Measurements from ENCODE around the gene ANKRD40.

ANKRD40 gene

DNA sequence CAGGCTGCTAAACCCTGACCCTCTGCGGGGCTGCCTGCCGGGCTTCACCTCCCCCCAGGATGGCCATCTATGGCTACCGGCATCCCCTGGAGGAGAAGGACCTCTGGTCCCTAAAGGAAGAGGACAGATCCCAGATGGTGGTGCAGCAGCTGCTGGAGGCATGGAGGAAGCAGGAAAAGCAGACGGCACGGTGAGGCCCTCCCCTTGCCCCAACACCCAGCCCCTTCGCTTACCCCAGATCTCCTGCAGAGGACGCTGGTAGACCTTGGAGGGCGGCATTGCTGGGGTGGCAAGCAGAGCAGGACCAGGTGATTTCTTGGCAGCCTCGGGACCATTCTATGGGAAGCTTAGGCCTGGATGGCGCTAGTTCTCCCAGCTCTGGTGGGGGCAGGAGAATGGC, 48.5 kb downstream of the ANKRD40 start:
- DNase-seq (ENCODE audit: low read depth) = no peak
- in situ Hi-C loops (cut with HindIII; ENCODE audit: low sequenced_read_pairs) = no loop called here
- TF ChIP-seq, protein P1, sequence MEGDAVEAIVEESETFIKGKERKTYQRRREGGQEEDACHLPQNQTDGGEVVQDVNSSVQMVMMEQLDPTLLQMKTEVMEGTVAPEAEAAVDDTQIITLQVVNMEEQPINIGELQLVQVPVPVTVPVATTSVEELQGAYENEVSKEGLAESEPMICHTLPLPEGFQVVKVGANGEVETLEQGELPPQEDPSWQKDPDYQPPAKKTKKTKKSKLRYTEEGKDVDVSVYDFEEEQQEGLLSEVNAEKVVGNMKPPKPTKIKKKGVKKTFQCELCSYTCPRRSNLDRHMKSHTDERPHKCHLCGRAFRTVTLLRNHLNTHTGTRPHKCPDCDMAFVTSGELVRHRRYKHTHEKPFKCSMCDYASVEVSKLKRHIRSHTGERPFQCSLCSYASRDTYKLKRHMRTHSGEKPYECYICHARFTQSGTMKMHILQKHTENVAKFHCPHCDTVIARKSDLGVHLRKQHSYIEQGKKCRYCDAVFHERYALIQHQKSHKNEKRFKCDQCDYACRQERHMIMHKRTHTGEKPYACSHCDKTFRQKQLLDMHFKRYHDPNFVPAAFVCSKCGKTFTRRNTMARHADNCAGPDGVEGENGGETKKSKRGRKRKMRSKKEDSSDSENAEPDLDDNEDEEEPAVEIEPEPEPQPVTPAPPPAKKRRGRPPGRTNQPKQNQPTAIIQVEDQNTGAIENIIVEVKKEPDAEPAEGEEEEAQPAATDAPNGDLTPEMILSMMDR (IDR thresholded peaks at IDR 0.05; ENCODE audit: low read depth, low read length, missing control alignments) = no peak
- H3K4me3 ChIP-seq (ENCODE audit: low read depth, low read length) = no peak overlapping the region

DNA sequence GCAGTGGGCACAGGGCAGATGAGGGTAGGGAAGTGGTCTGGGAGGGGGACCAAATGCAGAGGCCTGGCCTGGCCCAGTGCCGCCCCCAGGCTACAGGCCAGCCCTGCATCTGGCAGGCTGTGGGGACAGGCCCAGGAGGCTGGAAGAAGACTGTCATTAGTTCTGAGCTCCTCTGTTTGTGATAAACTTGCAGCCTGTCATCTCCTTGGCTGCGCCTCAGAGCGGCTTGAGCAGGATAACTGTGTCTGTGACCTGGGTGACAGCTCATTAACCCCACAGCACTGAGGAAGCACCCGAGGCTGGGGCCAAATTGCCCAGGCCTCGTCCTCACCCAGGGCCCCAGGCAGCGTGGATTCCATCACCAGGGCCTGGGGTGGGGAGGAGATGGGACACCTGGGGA, 49.1 kb downstream of the ANKRD40 start:
- in situ Hi-C loops (cut with HindIII; ENCODE audit: low sequenced_read_pairs) = no loop called here
- TF ChIP-seq, protein P1 (IDR thresholded peaks at IDR 0.05; ENCODE audit: low read depth, low read length, missing control alignments) = no peak
- H3K4me3 ChIP-seq (ENCODE audit: low read depth, low read length) = no peak overlapping the region
- no peak for DNase-seq (ENCODE audit: low read depth)

DNA sequence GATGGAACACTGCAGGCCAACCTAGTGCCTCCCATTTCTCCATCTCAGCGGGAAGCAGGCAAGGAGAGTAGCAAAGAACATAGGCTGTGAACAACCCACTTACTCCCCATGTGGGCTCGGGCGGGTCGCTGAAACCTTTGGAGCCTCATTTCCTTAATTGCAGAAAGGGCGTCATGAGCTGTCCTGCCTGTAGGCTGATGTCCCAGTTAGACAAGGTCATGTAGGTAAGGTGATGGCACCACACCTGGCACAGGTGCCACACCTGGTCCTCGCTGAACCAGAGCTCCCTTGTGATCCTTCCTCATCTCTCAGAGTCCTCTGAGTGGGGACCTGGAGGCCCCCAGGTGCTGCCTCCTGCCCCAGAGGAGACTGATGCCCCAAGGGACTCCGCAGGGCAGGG, 50.1 kb downstream of the ANKRD40 start:
- TF ChIP-seq, protein P1 (IDR thresholded peaks at IDR 0.05; ENCODE audit: low read depth, low read length, missing control alignments) = no peak
- H3K4me3 ChIP-seq (ENCODE audit: low read depth, low read length) = no peak overlapping the region
- DNase-seq (ENCODE audit: low read depth) = no peak
- in situ Hi-C loops (cut with HindIII; ENCODE audit: low sequenced_read_pairs) = no loop called here

DNA sequence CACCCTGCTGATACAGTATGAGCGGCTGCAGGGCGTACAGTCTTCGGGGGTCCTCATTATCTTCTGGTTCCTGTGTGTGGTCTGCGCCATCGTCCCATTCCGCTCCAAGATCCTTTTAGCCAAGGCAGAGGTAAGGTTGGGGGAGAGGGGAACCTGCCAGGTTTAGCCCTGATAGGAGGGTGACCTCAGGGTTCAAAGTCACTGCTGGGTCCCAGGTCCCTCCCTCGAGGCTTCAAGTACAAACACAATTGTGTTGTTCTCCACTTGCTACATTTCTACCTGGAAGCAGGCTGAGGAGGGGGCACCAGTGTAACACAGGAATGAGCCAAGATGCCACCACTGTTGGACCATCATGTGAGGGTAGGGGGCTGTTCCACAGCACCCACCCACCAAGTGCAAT, 50.7 kb downstream of the ANKRD40 start:
- H3K4me3 ChIP-seq (ENCODE audit: low read depth, low read length) = no peak overlapping the region

DNA sequence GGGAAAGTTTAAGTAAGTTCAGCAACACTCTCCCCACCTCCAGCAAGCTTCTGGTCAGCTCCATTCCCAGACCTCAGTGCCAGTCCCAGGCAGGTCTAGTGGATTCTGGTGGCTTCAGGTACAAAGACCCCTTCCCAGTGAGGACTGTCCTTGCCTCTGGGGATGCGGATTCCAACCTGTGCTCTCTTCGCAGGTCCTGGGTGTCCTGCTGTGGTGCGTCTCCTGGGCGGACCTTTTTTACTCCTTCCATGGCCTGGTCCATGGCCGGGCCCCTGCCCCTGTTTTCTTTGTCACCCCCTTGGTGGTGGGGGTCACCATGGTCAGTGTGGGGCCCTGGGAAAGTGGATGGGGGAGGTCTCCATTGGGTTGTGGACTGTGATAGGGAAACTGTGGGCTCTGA, 51.2 kb downstream of the ANKRD40 start:
- in situ Hi-C loops (cut with HindIII; ENCODE audit: low sequenced_read_pairs) = no loop called here
- DNase-seq (ENCODE audit: low read depth) = no peak
- TF ChIP-seq, protein P1 (IDR thresholded peaks at IDR 0.05; ENCODE audit: low read depth, low read length, missing control alignments) = no peak
- H3K4me3 ChIP-seq (ENCODE audit: low read depth, low read length) = no peak overlapping the region

More for the DNA sequence above, 50.7 kb downstream of the ANKRD40 start:
- DNase-seq (ENCODE audit: low read depth) = no peak
- TF ChIP-seq, protein P1 (IDR thresholded peaks at IDR 0.05; ENCODE audit: low read depth, low read length, missing control alignments) = no peak
- in situ Hi-C loops (cut with HindIII; ENCODE audit: low sequenced_read_pairs) = no loop called here

DNA sequence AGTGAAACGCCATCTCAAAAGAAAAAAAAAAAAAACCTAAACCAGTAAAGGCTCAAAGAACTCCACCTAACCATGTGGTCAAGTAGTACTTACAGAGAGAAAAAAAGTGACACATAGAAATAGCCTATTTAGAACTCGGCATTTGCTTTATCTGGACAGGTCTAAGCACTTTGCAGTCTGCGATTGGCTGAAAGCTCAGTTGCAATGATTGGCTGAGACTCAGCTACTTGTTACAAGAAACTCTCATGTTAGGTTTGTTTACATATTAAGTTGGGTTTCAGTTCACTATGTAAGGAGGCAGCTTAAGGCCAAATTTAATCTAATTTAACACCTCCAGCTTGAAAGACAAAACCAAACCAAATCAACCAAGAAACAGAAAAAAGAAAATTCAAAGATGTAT, 54.0 kb downstream of the ANKRD40 start:
- no peak for DNase-seq (ENCODE audit: low read depth)
- TF ChIP-seq, protein P1 (IDR thresholded peaks at IDR 0.05; ENCODE audit: low read depth, low read length, missing control alignments) = no peak
- H3K4me3 ChIP-seq (ENCODE audit: low read depth, low read length) = no peak overlapping the region
- in situ Hi-C loops (cut with HindIII; ENCODE audit: low sequenced_read_pairs) = no loop called here

DNA sequence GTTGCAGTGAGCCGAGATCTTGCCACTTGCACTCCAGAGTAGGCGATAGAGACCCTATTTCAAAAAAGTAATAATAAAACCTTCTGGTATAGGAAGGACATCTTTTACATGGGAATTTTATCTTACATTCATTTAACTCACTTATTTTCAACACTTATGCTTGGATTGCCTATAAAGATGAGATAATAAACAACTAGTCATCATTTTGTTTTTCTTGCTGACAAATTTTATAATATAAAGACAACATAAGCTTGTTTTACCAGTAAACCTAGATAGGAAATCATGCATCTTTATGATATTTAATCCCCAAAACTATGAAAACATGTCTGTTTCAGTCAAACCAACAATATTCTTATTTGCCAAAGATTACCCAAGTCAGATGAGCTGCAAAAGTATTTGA, 56.1 kb downstream of the ANKRD40 start:
- TF ChIP-seq, protein P1 (IDR thresholded peaks at IDR 0.05; ENCODE audit: low read depth, low read length, missing control alignments) = no peak
- DNase-seq (ENCODE audit: low read depth) = no peak
- in situ Hi-C loops (cut with HindIII; ENCODE audit: low sequenced_read_pairs) = no loop called here
- H3K4me3 ChIP-seq (ENCODE audit: low read depth, low read length) = no peak overlapping the region
